ENCODE data around the gene KLB.

The KLB gene

DNA sequence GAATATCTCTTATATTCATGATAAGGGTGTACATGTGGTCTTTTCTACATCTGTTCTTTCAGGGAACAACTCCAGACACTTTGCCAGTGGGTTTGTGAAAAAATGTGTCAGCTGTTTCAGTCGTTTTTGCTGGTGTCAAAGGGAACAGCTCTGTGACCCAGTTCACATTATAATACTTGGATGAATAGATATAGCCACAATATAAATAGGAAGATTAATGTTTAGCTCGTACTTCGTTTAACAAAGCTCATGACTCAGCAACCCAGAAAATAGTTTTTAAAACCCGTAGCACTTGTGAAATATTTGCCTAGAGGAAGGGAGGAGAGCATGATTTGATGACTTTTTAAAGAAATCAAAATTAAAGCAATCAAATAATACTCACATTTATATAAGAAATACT, 60.0 kb downstream of the KLB start:
- DNase-seq = no peak

DNA sequence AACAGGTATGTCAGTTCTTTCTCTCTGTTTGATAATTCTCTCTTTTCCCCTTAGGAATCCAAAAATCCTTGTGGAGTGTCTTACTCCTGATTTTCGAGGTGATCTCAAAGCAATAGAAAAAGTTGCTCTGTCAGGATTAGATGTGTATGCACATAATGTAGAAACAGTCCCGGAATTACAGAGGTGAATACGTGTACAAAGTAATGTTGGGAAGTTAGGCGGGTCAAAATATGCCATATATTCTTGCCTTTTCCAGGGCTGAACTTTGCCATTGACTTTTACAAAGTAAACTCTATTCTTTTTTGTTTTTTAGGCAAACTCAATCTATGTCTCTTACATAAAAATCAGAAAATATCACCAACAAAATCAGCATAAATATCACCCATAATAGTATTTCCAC, 60.7 kb downstream of the KLB start:
- no peak for DNase-seq

DNA sequence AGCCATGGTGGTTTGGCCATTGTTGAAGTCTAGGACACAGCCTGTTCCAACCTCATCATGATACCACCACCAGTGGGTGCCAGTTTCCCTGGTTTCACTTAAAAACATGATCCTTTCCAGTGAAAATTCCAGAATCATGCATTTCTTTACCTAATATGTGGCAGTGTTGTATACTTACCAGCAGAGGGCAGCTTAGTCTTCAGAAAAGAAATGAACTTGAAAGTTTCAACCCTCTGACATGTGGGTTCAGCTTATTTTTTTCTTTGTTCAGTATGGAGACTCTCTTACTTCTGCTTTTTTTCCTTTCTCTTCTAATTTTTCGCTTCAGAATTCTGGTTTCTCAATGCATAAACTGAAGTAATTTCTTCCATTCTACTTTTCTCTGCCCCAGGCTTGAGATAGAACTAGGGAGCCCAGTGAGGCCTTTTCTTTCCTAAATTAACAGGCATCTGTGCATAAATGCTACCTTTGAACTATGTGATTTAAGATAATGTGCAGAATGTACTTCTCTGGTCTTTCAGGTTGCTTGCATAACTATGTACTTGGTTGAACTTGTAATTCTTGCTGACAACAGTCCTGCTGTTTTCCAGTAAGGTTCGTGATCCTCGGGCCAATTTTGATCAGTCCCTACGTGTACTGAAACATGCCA, 62.8 kb downstream of the KLB start:
- peak; percentile 88 for DNase-seq

DNA sequence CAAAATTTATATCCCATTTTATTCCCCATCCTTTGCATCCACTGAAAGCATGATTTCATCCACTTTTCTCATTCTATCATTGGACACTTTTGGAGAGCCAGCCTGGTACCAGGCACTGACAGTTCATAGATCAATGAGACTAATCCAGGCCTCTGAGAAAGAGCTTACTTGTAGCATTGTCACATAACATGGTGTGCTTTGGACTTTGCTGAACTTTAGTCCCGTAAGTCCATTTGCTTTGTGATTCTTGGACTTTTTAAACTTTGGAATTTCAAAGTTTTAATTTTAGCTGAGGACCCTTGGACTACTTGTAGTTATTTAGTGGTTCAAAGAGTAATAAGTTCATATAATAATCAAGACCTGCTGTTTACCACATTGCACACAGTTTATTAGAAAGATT, 63.7 kb downstream of the KLB start:
- DNase-seq = no peak

DNA sequence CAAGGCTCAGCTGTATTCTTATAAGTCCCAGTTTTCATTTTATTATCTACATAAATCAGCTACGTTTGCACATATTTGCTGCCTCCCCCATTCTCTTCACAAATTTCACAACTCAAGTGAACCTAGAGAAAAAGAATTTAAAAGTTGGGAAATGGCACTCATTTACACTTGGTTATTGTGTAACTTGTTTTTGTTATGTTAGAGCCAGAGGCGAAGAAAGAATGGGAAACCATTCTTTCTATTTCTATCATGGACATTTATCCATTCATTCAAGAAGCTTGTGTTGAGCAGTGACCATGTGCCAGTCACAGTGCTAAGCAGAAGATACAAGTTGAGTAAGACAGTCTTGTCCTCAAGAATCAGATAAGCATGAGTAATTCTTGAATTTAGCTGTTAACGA, 65.7 kb downstream of the KLB start:
- DNase-seq = no peak

DNA sequence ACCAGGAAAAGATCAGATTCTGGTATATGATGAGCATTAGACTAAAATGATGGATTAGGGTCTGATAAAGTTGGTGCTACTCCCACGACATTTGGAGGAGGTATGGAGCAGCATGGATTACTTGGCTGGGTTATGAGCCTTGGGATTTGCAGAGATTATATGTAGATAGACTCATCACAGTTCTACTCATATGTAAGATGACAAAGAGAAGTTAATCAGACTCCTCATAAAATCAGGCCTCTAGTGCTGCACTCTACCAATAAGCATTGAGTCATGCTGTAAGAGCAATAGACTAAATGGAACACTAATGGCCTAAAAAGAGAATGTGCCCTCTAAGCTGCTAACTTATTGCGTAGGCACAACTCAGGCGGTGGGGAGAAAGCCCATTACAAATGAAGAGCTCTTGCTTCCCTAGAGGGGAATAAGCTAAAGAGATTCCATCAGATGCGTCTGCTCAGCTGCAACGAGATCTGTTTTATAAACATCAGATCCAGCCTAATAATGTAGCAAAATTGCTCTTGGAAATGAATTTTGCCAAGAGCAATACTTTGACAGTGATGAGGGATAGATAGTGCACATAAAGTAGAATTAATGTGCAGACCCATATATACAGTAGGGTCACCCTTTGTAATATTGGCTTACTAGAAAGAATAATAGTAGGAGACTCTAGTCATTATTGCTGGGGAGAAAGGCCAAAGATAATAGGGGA, 69.6 kb downstream of the KLB start:
- no peak for DNase-seq

DNA sequence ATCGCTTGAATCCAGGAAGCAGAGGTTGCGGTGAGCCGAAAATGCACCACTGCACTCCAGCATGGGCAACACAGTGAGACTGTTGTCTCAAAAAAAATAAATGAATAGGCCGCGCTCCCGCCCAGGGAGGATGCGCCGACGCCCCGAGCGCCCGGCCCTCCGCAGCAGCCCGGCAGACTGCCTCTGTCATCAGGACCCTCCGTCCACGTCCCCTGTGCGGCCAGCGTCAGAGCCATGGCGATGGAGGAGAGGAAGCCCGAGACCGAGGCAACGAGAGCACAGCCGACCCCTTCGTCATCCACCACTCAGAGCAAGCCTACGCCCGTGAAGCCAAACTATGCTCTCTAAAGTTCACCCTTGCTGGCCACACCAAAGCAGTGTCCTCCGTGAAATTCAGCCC, 73.5 kb downstream of the KLB start:
- DNase-seq = no peak

DNA sequence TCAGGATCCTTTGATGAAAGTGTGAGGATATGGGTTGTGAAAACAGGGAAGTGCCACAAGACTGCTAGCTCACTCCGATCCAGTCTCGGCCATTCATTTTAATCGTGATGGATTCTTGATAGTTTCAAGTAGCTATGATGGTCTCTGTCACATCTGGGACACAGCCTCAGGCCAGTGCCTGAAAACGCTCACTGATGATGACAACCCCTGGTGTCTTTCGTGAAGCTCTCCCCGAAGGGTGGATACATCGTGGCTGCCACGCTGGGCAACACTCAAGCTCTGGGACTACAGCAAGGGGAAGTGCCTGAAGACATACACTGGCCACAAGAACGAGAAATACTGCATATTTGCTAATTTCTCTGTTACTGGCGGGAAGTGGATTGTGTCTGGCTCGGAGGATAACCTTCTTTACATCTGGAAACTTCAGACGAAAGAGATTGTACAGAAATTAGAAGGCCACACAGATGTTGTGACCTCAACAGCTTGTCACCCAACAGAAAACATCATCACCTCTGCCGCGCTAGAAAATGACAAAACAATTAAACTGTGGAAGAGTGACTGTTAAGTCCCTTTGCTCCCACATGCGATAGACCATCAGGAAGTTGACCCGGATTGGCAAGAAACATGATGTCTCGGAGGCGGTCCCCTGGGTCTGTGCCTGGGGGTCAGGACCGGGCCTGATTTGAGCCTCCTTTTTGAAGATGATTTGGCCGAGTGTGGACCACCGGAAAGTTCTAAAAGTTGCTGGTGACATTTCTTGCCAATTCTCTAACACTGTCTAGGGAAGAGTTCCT, 74.4 kb downstream of the KLB start:
- DNase-seq = no peak

DNA sequence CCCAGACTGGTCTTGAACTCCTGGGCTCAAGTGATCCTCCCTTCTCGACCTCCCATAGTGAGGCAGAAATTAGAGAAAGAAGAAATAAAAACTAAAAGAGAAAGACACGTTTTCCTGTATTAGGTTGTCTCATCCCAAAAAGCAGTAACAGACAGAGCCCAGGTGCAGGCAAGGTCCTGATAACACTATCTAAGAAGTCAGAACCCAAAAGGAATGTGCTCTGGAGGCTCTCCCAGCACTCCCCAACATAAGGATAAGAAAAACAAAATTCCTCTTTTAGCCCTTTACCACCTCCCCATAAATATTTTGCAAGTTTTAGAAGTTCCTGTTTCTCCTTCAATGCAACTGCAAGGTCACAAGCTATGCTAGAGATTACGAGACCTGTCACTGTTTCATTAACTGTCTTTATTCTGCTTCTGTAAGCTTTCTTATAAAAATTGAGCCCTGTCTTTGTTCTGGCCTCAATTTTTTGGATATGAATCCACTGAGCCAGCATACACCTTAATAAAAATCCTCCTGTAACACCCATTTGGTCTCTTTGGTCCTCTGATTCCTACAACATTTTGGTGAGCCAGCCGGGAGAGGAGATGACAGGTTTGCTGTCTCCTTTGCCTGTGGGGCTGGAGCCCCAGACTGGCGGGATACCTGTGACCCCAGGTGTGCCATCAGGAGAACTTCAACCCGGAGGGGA, 78.0 kb downstream of the KLB start:
- peak; percentile 36 for DNase-seq

DNA sequence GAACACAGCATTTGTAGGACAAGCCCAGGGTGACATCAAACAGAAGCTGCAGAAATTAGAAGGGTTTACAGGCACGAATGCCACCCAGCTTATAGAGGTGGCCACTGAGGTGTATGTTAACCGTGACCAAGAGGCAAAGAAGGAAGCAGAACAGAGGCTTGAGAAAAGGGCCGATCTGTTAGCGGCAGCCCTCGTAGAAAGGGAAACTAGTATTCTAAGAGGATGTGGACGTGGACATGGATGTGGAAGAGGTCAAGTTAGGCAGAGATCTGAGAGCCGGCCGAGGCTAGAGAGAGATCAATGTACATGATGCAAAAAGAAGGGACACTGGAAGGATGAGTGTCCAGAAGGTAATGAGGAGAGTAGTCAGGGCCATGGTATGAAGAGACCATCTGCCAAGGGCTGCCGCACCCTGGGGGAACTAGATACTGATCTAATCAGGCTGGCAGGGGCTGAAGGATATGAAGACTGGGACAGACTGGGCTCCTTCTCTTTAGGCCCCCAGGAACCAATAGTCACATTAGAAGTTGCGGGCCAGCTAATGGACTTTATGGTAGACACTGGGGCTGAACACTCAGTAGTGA, 79.6 kb downstream of the KLB start:
- no peak for DNase-seq

DNA sequence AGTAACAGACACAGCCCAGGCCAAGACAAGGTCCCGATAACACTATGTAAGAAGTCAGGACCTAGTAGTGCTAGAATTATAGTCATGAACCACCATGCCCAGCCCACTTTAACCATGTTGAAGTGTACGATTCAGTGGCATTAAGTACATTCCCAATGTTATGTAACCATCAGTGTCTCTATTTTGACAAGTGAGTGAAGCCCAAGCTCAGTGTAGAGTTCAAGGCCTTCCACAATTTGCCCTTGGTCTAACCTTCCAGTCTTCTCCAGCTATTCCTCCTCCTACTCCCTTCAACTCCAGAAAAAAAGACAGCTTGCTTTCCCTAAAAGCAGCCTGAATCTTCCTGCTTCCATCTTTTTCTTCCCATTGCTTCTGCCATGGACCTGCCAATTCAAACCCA, 83.6 kb downstream of the KLB start:
- DNase-seq = no peak

DNA sequence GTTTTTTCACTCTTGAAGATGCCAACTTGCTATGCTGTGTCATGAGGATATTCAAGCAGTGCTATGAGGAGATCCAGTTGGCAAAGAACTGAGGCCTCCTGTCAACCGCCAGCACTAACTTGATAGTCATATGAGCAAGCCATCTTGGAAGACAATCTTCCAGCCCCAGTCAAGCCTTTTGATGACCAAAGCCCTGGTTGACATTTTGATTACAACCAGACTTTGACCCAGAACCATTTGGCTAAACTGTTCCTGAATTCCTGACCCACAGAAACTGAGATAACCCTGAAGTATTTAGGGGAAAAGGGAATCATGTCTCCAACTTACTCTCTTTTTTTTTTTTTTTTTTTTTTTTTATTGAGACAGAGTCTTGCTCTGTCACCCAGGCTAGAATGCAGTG, 87.6 kb downstream of the KLB start:
- DNase-seq = no peak

DNA sequence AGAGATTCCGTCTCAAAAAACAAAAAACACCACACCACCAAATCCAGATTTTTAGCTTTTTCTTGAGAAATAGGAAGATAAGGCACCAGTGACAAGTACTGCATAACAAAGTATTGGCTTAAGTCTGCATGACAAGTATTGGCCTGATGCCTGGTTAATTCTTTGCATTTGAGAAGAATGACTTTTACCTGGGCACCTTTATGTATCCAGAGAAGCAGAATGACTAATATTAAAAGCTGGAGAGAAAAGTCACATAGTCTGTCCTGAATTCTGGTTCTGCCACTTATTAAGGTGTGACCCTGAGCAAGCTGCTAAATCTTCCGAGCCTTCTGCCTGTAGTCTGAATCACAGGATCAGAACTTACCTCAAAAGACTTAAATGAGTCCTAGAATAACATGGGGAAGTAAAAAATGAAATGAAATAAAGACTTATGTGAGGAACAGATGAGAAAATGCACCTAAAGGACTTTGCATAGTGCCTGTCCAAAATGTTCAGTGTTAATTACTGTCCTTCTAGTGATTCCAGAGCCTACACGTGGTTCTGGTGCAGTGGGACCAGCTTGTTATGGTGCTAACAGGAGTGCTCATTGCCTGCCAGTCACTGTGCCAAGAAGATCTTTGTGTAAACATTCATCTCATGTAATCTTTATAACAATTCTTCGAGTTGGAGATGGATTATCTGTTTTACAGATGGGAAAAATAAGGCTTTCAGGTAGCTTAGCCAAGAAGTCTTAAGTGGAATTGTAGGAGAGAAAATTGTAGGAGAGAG, 88.9 kb downstream of the KLB start:
- DNase-seq = no peak

DNA sequence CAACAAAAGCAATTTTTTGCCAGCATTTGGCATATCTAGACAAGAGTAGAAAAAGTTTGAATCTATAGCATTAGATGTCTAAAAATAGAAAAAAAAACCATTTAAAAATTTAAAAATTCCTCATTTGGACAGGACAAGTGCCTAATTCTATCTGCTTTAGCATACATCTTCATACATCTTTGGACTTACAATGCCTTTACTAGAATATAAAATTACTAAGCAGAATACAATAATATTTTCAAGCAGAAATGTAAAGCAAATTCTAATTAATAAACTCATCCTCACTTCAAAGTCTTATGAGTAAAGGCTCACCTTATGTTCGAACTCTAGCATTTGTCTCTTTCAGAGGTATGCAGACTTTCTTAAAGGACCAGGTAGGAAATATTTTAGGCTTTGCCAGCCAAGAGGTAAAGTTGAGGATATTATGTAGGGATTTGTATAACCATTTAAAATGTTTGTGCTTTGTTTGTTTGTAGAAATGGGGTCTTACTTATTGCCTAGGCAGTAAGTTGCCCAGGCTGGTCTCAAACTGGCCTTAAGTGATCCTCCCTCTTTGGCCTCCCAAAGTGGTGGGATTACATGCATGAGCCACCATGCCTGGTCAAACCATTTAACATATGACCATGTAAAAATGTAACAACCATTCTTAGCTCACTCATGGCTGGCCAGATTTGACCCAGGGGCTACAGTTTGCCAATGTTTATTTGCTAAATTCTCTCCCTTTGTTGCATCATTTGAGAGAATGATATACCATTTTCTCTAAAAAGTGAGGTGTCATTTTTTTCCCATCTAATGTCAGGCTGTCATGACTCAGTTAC, 91.4 kb downstream of the KLB start:
- DNase-seq = no peak

DNA sequence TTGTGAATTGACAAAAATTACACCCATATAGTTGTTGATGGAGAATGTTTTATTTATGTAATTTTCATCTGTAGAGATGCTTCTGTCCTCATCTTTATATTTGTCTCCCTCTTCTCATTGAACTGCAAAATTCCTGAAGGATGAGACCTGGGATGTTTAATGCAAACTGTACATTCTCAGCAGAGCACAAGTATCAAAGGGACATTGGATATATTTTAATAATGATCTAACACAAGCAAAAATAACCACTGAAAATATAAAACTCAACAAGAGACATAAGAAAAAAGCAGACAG, 91.9 kb downstream of the KLB start:
- DNase-seq = no peak
